Stimulated activated naive CD8-positive, alpha-beta T cell treated with anti-CD3 and anti-CD28 coated beads, Interleukin-15, Interleukin-2, amounts not matched to agents 100 ng/mL and 50 ng/mL, for 24 hours (primary cell): ENCODE results near the gene OPHN1.

ENCODE experiments used
- H3K27ac Mint-ChIP-seq: one replicate; pipeline ENCODE4 v1.8.0; 2021; ENCODE audit warnings: mild to moderate bottlenecking, mixed read lengths
- H3K27me3 Mint-ChIP-seq: one replicate; pipeline ENCODE4 v1.8.0; 2021; ENCODE audit warnings: mixed read lengths
- H3K36me3 Mint-ChIP-seq: one replicate; pipeline ENCODE4 v1.8.0; 2021; ENCODE audit warnings: low read depth, mixed read lengths
- H3K4me1 Mint-ChIP-seq: one replicate; pipeline ENCODE4 v1.8.0; 2021; ENCODE audit warnings: low read depth, mixed read lengths
- H3K4me3 Mint-ChIP-seq: one replicate; pipeline ENCODE4 v1.8.0; 2021; ENCODE audit warnings: mild to moderate bottlenecking, mixed read lengths
- H3K9me3 Mint-ChIP-seq: one replicate; pipeline ENCODE4 v1.8.0; 2021; ENCODE audit warnings: mixed read lengths

OPHN1 gene

GRCh38 chrX:68199062-68199848, 234.0 kb downstream of the OPHN1 start:
- no peaks in the 10 kb centered on the region for H3K27me3 Mint-ChIP-seq
- no peaks in the 10 kb centered on the region for H3K9me3 Mint-ChIP-seq
- no peaks in the 10 kb centered on the region for H3K4me1 Mint-ChIP-seq
- H3K4me3 Mint-ChIP-seq: no peak overlapping the region
- no peaks in the 10 kb centered on the region for H3K36me3 Mint-ChIP-seq
- no peak overlapping the region for H3K27ac Mint-ChIP-seq

- no peak overlapping the region for H3K27ac Mint-ChIP-seq
- H3K27me3 Mint-ChIP-seq: peaks cover 3% of the 10 kb centered on the region
- no peaks in the 10 kb centered on the region for H3K36me3 Mint-ChIP-seq
- H3K4me3 Mint-ChIP-seq: no peak overlapping the region
- no peaks in the 10 kb centered on the region for H3K9me3 Mint-ChIP-seq
- H3K4me1 Mint-ChIP-seq: no peaks in the 10 kb centered on the region
These were observed 236.1 kb downstream of the OPHN1 start for GRCh38 chrX:68196939-68197791.

GRCh38 chrX:68195561-68195960, 237.7 kb downstream of the OPHN1 start:
- no peaks in the 10 kb centered on the region for H3K4me1 Mint-ChIP-seq
- H3K9me3 Mint-ChIP-seq: no peaks in the 10 kb centered on the region
- peaks cover 3% of the 10 kb centered on the region for H3K27me3 Mint-ChIP-seq
- no peaks in the 10 kb centered on the region for H3K36me3 Mint-ChIP-seq
- no peak overlapping the region for H3K4me3 Mint-ChIP-seq
- H3K27ac Mint-ChIP-seq: no peak overlapping the region

GRCh38 chrX:68193786-68194185, 239.5 kb downstream of the OPHN1 start:
- no peaks in the 10 kb centered on the region for H3K36me3 Mint-ChIP-seq
- no peaks in the 10 kb centered on the region for H3K9me3 Mint-ChIP-seq
- H3K4me3 Mint-ChIP-seq: no peak overlapping the region
- H3K27me3 Mint-ChIP-seq: peaks cover 3% of the 10 kb centered on the region
- no peak overlapping the region for H3K27ac Mint-ChIP-seq
- H3K4me1 Mint-ChIP-seq: no peaks in the 10 kb centered on the region

GRCh38 chrX:68193234-68193633, 240.1 kb downstream of the OPHN1 start:
- H3K27ac Mint-ChIP-seq: no peak overlapping the region
- no peak overlapping the region for H3K4me3 Mint-ChIP-seq
- peaks cover 3% of the 10 kb centered on the region for H3K27me3 Mint-ChIP-seq
- H3K9me3 Mint-ChIP-seq: no peaks in the 10 kb centered on the region
- H3K4me1 Mint-ChIP-seq: no peaks in the 10 kb centered on the region
- H3K36me3 Mint-ChIP-seq: no peaks in the 10 kb centered on the region

- no peaks in the 10 kb centered on the region for H3K9me3 Mint-ChIP-seq
- no peaks in the 10 kb centered on the region for H3K4me1 Mint-ChIP-seq
- no peak overlapping the region for H3K4me3 Mint-ChIP-seq
These were observed 242.5 kb downstream of the OPHN1 start for GRCh38 chrX:68190799-68191198.

GRCh38 chrX:68186552-68187262, 246.6 kb downstream of the OPHN1 start:
- no peak overlapping the region for H3K4me3 Mint-ChIP-seq
- H3K36me3 Mint-ChIP-seq: no peaks in the 10 kb centered on the region
- no peak overlapping the region for H3K27ac Mint-ChIP-seq
- no peaks in the 10 kb centered on the region for H3K4me1 Mint-ChIP-seq
- peaks cover 4% of the 10 kb centered on the region for H3K27me3 Mint-ChIP-seq
- no peaks in the 10 kb centered on the region for H3K9me3 Mint-ChIP-seq

More at GRCh38 chrX:68190799-68191198, 242.5 kb downstream of the OPHN1 start:
- no peaks in the 10 kb centered on the region for H3K36me3 Mint-ChIP-seq
- no peak overlapping the region for H3K27ac Mint-ChIP-seq
- peaks cover 3% of the 10 kb centered on the region for H3K27me3 Mint-ChIP-seq

- H3K27ac Mint-ChIP-seq: no peak overlapping the region
- H3K27me3 Mint-ChIP-seq: peaks cover 4% of the 10 kb centered on the region
- peaks cover 3% of the 10 kb centered on the region for H3K4me1 Mint-ChIP-seq
- H3K36me3 Mint-ChIP-seq: no peaks in the 10 kb centered on the region
- no peak overlapping the region for H3K4me3 Mint-ChIP-seq
- no peaks in the 10 kb centered on the region for H3K9me3 Mint-ChIP-seq
These were observed 248.1 kb downstream of the OPHN1 start for GRCh38 chrX:68185161-68185560.

- no peak overlapping the region for H3K4me3 Mint-ChIP-seq
- H3K27ac Mint-ChIP-seq: no peak overlapping the region
- H3K9me3 Mint-ChIP-seq: no peaks in the 10 kb centered on the region
- peaks cover 3% of the 10 kb centered on the region for H3K4me1 Mint-ChIP-seq
- no peaks in the 10 kb centered on the region for H3K36me3 Mint-ChIP-seq
- H3K27me3 Mint-ChIP-seq: peaks cover 4% of the 10 kb centered on the region
These were observed 249.6 kb downstream of the OPHN1 start for GRCh38 chrX:68183612-68184214.

- no peaks in the 10 kb centered on the region for H3K36me3 Mint-ChIP-seq
- peaks cover 3% of the 10 kb centered on the region for H3K9me3 Mint-ChIP-seq
- no peak overlapping the region for H3K27ac Mint-ChIP-seq
- peaks cover 3% of the 10 kb centered on the region for H3K4me1 Mint-ChIP-seq
- H3K27me3 Mint-ChIP-seq: peaks cover 2% of the 10 kb centered on the region
- H3K4me3 Mint-ChIP-seq: no peak overlapping the region
These were observed 252.7 kb downstream of the OPHN1 start for GRCh38 chrX:68180579-68180978.

GRCh38 chrX:68179355-68179754, 253.9 kb downstream of the OPHN1 start:
- Mint-ChIP-seq H3K36me3 (no peaks in the 10 kb centered on the region), H3K27ac (no peak overlapping the region), H3K27me3 (no peaks in the 10 kb centered on the region), H3K9me3 (peaks cover 3% of the 10 kb centered on the region), H3K4me1 (peaks cover 3% of the 10 kb centered on the region), H3K4me3 (no peak overlapping the region)

GRCh38 chrX:68177542-68177941, 255.8 kb downstream of the OPHN1 start:
- H3K4me1 Mint-ChIP-seq: peaks cover 3% of the 10 kb centered on the region
- H3K36me3 Mint-ChIP-seq: no peaks in the 10 kb centered on the region
- no peaks in the 10 kb centered on the region for H3K27me3 Mint-ChIP-seq
- H3K4me3 Mint-ChIP-seq: no peak overlapping the region
- H3K9me3 Mint-ChIP-seq: peaks cover 3% of the 10 kb centered on the region
- no peak overlapping the region for H3K27ac Mint-ChIP-seq

GRCh38 chrX:68175562-68175961, 257.7 kb downstream of the OPHN1 start:
- no peak overlapping the region for H3K27ac Mint-ChIP-seq
- H3K36me3 Mint-ChIP-seq: no peaks in the 10 kb centered on the region
- peaks cover 3% of the 10 kb centered on the region for H3K9me3 Mint-ChIP-seq
- no peak overlapping the region for H3K4me3 Mint-ChIP-seq
- no peaks in the 10 kb centered on the region for H3K27me3 Mint-ChIP-seq
- H3K4me1 Mint-ChIP-seq: no peaks in the 10 kb centered on the region

GRCh38 chrX:68163441-68163840, 269.9 kb downstream of the OPHN1 start:
- Mint-ChIP-seq H3K36me3 (no peaks in the 10 kb centered on the region), H3K9me3 (peaks cover 2% of the 10 kb centered on the region), H3K27me3 (no peaks in the 10 kb centered on the region), H3K27ac (no peak overlapping the region), H3K4me3 (no peak overlapping the region), H3K4me1 (no peaks in the 10 kb centered on the region)
